ENCODE data around the gene SERGEF. TPM values are rescaled to one million over a fixed set of nuclear protein-coding genes. Genes with fewer than 3 reads are reported as not detected.

The SERGEF gene
- total RNA-seq, 1 experiment from 2014 or later: 28.7 TPM

- intact Hi-C loops (cut with micrococcal nuclease; ENCODE audit: unreplicated experiment): no loop called here
- no peaks in the 10 kb centered on the region for H3K27me3 ChIP-seq (ENCODE audit: insufficient read depth, low read depth)
- no peaks in the 10 kb centered on the region for H3K79me2 ChIP-seq (ENCODE audit: low read depth)
- H3K9me3 ChIP-seq (ENCODE audit: insufficient read depth, low read depth): no peaks in the 10 kb centered on the region
- no peak for DNase-seq
- no peak for TF ChIP-seq EZH2 (IDR thresholded peaks at IDR 0.05; ENCODE audit: low read depth)
- no peak for TF ChIP-seq CTCF (conservative IDR thresholded peaks at IDR 0.05)
- ChIA-PET POLR2A (ENCODE audit: unreplicated experiment) (no interaction called here), CTCF (no interaction called here)
- no peaks in the 10 kb centered on the region; the same call in 1 of the 2 replicates for H3K36me3 ChIP-seq (ENCODE audit: low read depth)
- H3K27ac ChIP-seq: no peak overlapping the region
- H3K9me2 ChIP-seq (ENCODE audit: insufficient read depth): no peaks in the 10 kb centered on the region
- H3K4me1 ChIP-seq (replicated peaks; ENCODE audit: insufficient read depth): no peaks in the 10 kb centered on the region
- H3K4me2 ChIP-seq: no peak overlapping the region
- H3F3A ChIP-seq (ENCODE audit: insufficient read depth, low read depth): no peaks in the 10 kb centered on the region
- H3K4me3 ChIP-seq: no peak overlapping the region
- H4K20me1 ChIP-seq (ENCODE audit: insufficient read depth): no peaks in the 10 kb centered on the region
- BruUV-seq (replicated peaks): no TSS peak
- H2AFZ ChIP-seq: no peak overlapping the region
These were observed 160.6 kb downstream of the SERGEF start for GRCh38 chr11:17852246-17852645.

DNA sequence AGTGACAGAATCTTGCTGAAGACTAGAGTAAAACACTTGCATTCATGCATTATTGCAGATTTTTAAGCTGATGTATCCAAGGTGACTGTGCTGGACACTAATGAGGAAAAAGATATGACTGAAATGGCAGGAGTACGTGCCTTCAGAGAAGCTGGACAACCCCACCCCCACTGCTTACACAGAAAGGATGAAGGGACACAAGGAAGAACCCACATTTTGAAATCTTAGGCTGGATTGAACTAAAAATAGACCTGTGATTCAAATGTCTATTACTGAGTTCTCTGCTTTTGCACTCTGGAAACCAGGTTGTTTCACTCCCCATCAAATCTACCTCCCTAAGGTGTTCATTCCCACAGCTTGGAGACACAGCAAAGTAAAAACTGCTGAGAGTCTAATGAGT is 161.2 kb downstream of the SERGEF start:
- no peaks in the 10 kb centered on the region for H4K20me1 ChIP-seq (ENCODE audit: insufficient read depth)
- H3K4me1 ChIP-seq (replicated peaks; ENCODE audit: insufficient read depth): no peaks in the 10 kb centered on the region
- no peak overlapping the region for H3K4me2 ChIP-seq
- TF ChIP-seq EZH2 (IDR thresholded peaks at IDR 0.05; ENCODE audit: low read depth) (no peak), CTCF (conservative IDR thresholded peaks at IDR 0.05) (no peak)
- no peak for DNase-seq
- intact Hi-C loops (cut with micrococcal nuclease; ENCODE audit: unreplicated experiment): no loop called here
- no peaks in the 10 kb centered on the region for H3F3A ChIP-seq (ENCODE audit: insufficient read depth, low read depth)
- no peak overlapping the region for H2AFZ ChIP-seq
- no peaks in the 10 kb centered on the region for H3K27me3 ChIP-seq (ENCODE audit: insufficient read depth, low read depth)
- no peak overlapping the region for H3K4me3 ChIP-seq
- H3K9me2 ChIP-seq (ENCODE audit: insufficient read depth): no peaks in the 10 kb centered on the region
- no peaks in the 10 kb centered on the region; the same call in 1 of the 2 replicates for H3K36me3 ChIP-seq (ENCODE audit: low read depth)
- no peaks in the 10 kb centered on the region for H3K9me3 ChIP-seq (ENCODE audit: insufficient read depth, low read depth)
- POLR2A ChIA-PET (ENCODE audit: unreplicated experiment): no interaction called here
- no peak overlapping the region for H3K27ac ChIP-seq
- CTCF ChIA-PET: no interaction called here
- no TSS peak for BruUV-seq (replicated peaks)
- H3K79me2 ChIP-seq (ENCODE audit: low read depth): no peaks in the 10 kb centered on the region

DNA sequence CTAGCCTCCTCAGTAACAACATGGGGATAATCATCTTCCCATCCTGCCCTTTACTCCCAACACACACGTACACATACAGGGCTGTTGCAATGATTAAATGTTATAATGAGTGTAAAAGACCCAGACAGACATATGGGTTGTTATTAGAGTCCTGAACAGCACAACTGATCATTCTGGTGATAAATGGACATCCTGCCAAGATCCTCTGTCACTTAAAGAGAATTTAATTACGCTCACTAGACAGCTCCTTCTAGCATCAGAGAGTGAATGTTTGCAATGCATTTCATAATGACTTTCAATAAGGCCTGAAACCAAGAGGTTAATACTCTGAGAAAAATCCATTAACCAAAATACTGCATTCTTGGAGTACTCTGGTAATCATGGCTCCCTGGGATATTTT is 162.5 kb downstream of the SERGEF start:
- TF ChIP-seq CTCF (conservative IDR thresholded peaks at IDR 0.05): no peak
- no peak for TF ChIP-seq EZH2 (IDR thresholded peaks at IDR 0.05; ENCODE audit: low read depth)
- Histone ChIP-seq H3K27me3 (ENCODE audit: insufficient read depth, low read depth) (no peaks in the 10 kb centered on the region), H3K9me2 (ENCODE audit: insufficient read depth) (no peaks in the 10 kb centered on the region), H3K9me3 (ENCODE audit: insufficient read depth, low read depth) (no peaks in the 10 kb centered on the region), H3F3A (ENCODE audit: insufficient read depth, low read depth) (peaks cover 8% of the 10 kb centered on the region), H3K27ac (no peak overlapping the region), H4K20me1 (ENCODE audit: insufficient read depth) (no peaks in the 10 kb centered on the region), H3K79me2 (ENCODE audit: low read depth) (no peaks in the 10 kb centered on the region), H3K4me2 (no peak overlapping the region), H3K36me3 (ENCODE audit: low read depth) (no peaks in the 10 kb centered on the region), H3K4me3 (no peak overlapping the region), H2AFZ (no peak overlapping the region), H3K4me1 (replicated peaks; ENCODE audit: insufficient read depth) (peaks cover 12% of the 10 kb centered on the region)
- intact Hi-C loops (cut with micrococcal nuclease; ENCODE audit: unreplicated experiment): no loop called here
- ChIA-PET POLR2A (ENCODE audit: unreplicated experiment) (no interaction called here), CTCF (no interaction called here)
- no TSS peak for BruUV-seq (replicated peaks)
- no peak for DNase-seq

Measured in PC-9 (cell line).